GM18502 (cell line): ENCODE results near the gene HSP90AA1.
"Not testable (repeated sequence)": the region's sequence is repeated elsewhere in the genome, so short reads cannot be mapped to it uniquely, and the experiment has no call there.

Experiments
- ATAC-seq: cut with Tn5 transposase; IDR thresholded peaks from one replicate; pipeline ENCODE4 v1.9.1; 2021; ENCODE audit warnings: mild to moderate bottlenecking; ENCODE audit not compliant: unreplicated experiment, poor library complexity

The HSP90AA1 gene

GRCh38 chr14:102074415-102074964, 12.4 kb downstream of the HSP90AA1 start:
- ATAC-seq: no peak

DNA sequence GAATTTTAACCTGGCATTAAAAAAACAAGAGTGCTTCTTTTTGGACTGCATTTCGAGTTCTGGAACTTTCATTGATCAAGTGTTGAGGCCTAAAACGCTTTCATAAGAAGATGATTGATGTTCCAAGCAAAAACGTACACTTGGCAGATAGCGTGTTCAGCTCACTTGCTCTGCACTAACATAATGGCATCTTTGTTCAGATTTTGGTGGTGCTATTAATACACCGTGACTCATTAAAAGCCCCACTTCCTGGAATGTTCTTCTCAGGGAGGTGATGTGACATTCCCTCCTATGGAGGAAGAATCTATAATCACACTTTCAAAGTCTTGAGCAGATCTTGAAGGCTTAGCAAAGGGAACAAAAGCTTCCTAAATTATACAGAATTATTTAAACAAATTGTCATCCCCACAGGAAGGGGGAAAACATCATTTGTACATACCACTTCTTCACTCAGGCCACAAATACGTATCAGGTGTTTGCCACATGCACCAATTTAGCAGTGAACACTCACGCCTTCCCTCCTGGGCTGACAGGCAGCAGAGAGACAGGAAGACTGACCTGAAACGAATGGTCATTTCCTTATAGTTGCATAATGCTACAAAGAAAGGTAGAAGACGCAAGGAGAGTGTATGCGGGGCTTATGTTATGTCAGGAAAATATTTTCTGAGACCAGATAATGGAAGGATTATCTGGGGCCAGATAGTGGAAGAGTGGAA, 15.4 kb downstream of the HSP90AA1 start:
- ATAC-seq: no peak

DNA sequence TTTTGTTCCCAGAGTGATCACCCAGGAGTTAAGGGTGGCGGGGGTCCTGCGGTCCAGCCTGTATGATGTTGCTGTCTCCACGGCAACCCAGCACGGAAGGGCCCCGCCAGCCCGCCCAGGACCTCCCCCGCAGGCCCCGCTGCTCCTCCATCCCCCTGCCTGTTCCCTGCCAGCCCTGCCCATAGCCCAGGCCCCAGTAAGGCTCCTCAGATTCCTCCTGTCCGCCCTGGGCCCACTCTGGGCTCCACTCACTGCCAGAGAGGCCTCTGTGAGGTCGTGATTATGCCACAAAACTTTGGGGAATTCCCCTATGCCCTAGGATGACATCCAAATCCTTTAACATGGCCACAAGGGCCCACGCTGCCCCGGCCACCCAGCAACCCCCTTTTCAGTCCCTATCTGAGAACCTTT, 20.8 kb downstream of the HSP90AA1 start:
- no peak for ATAC-seq

- not testable (repeated sequence) for ATAC-seq
These were observed 22.3 kb downstream of the HSP90AA1 start for GRCh38 chr14:102064590-102064989.

DNA sequence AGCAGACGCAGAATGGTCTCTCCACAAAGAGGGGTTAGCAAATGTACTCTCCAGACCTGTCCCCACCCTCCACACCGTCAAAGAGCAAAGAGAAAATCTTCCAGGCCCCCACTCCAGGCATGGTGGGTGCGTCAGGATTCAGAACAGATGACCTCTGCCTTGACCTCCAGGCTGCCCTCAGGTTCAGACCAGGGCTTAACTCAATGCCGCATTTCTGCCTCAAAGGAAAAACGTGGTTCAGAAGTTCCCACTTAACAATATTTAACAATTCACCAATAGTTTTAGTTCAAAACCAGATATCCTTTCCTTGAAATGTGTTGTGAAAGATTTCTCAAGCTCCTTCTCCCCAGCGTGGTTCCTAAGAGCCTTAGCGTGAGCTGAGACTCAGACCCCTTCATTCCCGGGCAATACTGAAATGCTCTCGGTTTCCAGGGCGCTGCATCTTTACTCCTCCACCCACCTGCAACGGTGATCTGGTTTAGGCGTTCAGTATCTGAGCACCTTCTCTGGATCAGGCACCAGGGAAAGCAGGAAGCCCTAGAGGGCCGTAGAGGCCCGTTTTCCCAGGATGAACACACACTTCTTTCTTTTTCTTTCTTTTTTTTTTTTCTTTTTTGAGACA, 22.9 kb downstream of the HSP90AA1 start:
- ATAC-seq: no peak

- ATAC-seq: peak; percentile 49
These were observed 23.6 kb downstream of the HSP90AA1 start for GRCh38 chr14:102063109-102063807.

DNA sequence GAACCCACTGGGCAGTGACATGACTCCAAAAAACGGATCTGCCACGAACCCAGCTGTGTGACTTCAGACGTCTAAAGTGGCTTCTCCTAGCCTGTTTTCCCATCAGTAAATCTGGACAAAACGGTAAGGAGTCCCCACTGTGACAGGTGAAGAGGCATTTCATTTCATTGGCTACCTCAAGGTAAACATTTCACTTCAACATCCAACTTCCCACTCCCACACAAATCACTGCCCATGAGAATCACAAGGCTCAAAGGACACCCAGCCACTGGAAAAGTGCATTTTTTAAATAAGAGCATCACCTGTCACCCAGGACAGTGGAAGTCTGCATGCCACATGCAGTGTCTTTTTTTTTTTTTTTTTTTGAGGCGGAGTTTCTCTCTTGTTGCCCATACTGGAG, 27.9 kb downstream of the HSP90AA1 start:
- ATAC-seq: no peak

GRCh38 chr14:102058146-102058545, 28.7 kb downstream of the HSP90AA1 start:
- no peak for ATAC-seq

GRCh38 chr14:102057480-102058114, 29.2 kb downstream of the HSP90AA1 start:
- no peak for ATAC-seq

DNA sequence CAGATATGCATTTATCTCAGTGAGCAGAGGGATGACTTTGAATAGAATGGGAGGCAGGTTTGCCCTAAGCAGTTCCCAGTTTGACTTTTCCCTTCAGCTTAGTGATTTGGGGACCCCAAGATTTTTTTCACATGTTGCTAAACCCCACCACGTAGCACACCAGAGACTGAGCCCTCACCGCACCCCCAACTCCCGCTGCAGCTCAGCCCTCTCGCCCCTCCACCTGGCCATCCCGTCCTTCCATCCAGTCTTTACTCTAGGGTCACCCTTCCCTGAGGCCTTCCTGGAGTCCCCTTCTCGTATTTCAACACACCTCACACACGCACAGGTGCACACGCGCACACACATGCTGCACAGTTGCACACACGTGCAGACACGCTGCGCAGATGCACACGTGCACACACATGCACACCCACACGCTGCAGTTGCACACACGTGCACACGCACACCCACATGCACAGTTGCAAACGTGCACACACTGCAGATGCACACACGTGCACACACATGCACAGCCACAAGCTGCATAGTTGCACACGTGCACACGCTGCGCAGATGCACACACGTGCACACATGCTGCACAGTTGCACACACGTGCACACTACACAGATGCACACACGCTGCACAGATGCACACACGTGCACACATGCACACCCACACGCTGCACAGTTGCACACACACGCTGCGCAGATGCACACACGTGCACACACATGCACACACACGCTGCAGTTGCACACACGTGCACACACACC, 30.0 kb downstream of the HSP90AA1 start:
- ATAC-seq: no peak

DNA sequence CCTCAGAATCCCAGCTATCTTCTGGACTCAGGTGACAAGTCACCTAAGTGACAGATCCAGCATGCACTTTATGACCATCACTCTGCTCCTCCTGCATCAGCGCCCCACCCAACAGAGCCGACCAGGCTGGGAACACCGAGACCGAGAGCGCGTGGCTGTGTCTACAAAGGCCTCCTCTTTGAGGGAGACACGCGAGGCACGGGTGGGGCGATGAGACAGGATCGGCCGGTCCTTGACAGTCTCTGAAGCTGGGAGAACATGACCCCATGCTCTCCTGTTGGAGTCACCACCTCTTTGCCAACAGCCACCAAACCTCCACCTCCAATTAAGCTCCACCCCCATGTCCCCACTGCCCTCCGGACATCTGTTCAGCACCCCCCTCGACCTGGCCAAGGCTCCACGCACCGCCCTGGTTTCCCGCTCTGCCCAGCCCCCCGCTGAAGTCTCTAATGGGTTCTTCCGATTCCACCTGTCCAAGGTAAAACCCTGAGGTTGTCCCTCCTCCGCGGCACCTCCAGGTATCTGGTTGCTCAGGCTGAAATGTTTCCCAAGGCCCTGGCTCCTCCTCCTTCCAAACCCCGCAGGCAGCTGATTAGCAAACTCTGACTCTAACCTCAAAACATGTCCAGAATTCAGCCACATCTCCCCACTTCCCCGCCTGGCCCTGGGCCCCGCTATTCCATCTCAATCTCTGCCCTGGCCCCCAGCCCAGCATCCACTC, 31.5 kb downstream of the HSP90AA1 start:
- ATAC-seq: no peak

DNA sequence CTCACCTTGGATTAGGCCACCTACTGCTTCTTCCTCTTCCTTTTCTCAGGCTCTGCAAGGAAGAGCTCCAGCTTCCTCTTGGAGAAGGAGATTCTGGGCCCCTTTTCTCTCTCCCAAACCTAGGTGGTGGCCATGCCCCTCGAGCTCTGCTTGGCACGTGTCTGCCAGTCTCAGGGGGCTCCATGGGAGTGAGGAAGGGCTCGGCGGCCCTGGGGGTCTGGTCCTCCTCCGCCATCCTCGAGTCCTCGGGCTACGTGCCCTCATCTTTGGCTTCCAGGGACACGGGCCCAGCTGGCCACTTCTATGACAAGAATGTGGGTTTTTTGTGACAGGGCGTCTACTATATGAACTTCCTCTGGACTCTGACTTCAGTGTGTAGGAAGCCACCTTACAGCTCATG, 34.3 kb downstream of the HSP90AA1 start:
- no peak for ATAC-seq

GRCh38 chr14:102050625-102051024, 36.2 kb downstream of the HSP90AA1 start:
- ATAC-seq: no peak

- ATAC-seq: no peak
These were observed 36.8 kb downstream of the HSP90AA1 start for GRCh38 chr14:102050026-102050405.

DNA sequence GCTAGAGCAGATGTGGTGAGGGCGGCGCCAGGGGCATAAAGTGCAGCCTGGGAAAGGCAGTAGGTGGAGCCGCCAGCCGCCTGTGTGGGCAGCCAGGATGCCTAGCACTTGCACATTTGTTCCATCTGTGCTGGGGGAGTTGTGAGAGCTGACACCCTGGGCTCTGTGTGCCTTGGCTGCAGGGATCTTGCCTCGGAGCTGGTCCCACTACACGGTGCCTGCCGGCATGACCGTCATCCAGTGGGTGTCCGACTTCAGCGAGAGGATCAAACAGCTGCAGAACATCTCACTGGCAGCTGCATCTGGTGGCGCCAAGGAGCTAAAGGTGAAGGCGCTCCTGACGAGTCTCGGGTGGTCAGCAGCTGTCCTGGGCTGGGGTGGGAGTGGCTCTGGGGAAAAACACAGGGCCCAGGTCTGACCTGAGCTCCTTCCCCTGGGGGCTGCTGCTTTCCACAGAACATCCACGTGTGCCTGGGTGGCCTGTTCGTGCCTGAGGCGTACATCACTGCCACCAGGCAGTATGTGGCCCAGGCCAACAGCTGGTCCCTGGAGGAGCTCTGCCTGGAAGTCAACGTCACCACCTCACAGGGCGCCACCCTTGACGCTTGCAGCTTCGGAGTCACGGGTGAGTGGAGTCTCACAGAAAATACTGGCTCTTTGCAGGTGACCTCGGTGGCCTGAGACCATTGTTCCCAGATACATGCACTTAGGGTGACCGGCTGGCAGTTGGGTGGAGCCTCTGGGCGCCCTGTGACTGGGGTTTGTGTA, 37.4 kb downstream of the HSP90AA1 start:
- ATAC-seq: no peak

DNA sequence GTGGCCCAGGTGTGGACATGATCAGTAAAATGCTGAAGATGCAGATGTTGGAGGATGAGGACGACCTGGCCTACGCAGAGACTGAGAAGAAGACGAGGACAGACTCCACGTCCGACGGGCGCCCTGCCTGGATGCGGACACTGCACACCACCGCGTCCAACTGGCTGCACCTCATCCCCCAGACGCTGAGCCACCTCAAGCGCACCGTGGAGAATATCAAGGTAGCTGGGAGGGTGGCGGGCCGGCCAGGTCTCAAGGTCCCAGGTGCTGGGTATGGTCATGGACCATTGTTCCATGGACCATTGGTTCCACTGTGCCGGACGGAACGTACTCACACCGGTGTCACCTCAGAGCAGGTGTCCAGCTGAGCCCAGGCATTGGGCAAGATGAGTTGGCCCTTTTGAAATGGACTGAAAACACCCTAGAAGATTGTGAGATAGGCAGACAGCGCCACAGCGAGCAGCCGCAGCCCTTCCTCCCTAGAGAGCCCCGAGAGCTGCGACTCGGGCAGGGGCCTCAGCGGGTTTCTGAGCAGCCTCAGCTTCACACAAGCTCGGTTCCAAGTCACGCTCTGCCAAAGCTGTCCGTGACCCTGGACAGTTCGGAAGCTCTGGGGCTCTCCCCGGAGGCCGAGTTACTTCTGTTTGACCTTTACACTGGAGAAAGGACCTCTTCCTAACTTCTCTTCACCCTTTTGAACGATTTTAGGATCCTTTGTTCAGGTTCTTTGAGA, 38.9 kb downstream of the HSP90AA1 start:
- no peak for ATAC-seq

DNA sequence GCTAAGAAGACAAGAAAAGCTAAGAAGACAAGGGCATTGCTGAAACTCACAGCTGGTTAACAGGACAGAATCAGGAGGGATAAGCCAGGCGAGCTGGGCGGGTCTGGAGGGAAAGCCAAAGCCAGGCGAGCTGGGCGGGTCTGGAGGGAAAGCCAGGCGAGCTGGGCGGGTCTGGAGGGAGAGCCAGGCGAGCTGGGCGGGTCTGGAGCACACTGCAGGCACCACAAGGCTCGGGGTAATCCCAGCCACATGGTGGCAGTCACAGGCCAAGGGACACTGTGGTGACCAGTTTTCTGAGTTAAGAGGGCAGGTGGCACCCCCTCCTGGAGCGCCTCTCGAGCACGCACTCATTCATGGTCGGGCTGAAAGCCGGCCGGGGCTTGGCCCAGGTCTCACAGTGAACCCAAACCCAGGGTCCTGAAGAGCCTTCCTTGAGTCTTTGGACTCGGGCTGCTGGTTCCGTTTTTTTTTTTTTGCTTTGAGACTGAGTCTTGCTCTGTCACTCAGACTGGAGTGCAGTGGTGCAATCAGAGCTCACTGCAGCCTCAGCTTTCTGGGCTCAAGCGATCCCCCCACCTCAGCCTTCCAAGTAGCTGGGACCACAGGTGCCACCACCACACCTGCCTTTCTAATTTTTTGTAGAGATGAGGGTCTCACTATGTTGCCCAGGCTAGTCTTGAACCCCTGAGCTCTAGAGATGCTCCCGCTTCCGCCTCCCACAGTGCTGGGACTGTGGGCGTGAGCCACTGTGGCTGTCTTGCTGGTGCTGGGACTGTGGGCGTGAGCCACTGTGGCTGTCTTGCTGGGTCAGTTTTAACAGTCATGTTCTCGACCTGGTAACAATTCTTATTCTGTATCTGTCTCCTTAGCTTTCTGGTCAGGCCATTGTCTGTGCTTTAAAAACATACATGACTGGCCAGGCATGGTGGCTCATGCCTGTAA, 40.2 kb downstream of the HSP90AA1 start:
- no peak for ATAC-seq
